A549 (cell line): ENCODE measurements around the gene ATP8A2. TPM values are rescaled to one million over a fixed set of nuclear protein-coding genes. Genes with fewer than 3 reads are reported as not detected.

Source experiments
- ATAC-seq, 2 experiments: fragments of 200-7000 bp in 1 of 2; fragments of >200 bp in 1 of 2; cut with Nextera tagmentation in 1 of 2; cut with Tn5 transposase in 1 of 2; 3 replicates each; pipeline versions ENCODE4 v1.8.0 to v1.9.1; 2018 to 2020; ENCODE audit warnings: mild to moderate bottlenecking in 1 of 2, moderate library complexity in 1 of 2
- CTCF ChIA-PET: fragments of 300-600 bp; sonication (Branson Sonifier 250); formaldehyde crosslinking; extraction: SDS; loops from one replicate; lab custom pipeline; 2021; ENCODE audit warnings: antibody characterized with exemption, inconsistent platforms; lab: Yijun Ruan, JAX
- POLR2A ChIA-PET: fragments of 350-600 bp; formaldehyde crosslinking; extraction: SDS; loops from one replicate; lab custom pipeline; 2021; ENCODE audit warnings: antibody characterized with exemption, inconsistent platforms; lab: Yijun Ruan, JAX
- DNase-seq, 2 experiments: peaks; one replicate each; pipeline versions ENCODE4 v3.0.0 to v3.0.0-alpha.2; 2011 to 2016; ENCODE audit warnings: low read depth in 1 of 2, low spot score in 1 of 2
- FAIRE-seq: peaks from 2 replicates; lab custom pipeline; 2011; peaks lifted over from hg19 to GRCh38; lab: Jason Lieb, UNC
- H3K27ac ChIP-seq, 2 experiments: fragments of >200 bp; sonication (Bioruptor Twin); formaldehyde crosslinking; 3 replicates each; pipeline ENCODE4 v1.5.1; 2016 to 2017
- H3K4me1 ChIP-seq: fragments of >200 bp; sonication (Bioruptor Twin); formaldehyde crosslinking; 3 replicates; pipeline ENCODE4 v1.6.1; 2016
- H3K4me2 ChIP-seq: fragments of >200 bp; sonication (Bioruptor Twin); formaldehyde crosslinking; 3 replicates; pipeline ENCODE4 v1.6.1; 2016
- H3K4me3 ChIP-seq: fragments of >200 bp; sonication (Bioruptor Twin); formaldehyde crosslinking; 3 replicates; pipeline ENCODE4 v1.5.1; 2016
- H3K9me3 ChIP-seq: fragments of >200 bp; sonication (Bioruptor Twin); formaldehyde crosslinking; 3 replicates; pipeline ENCODE4 v1.6.1; 2016
- ATOH8 ChIP-seq: fragments of 250-450 bp; sonication (Bioruptor Pico); IDR thresholded peaks from 2 replicates; pipeline ENCODE4 v1.5.0; 2020; ENCODE audit warnings: low read depth, mild to moderate bottlenecking, moderate library complexity
- BHLHE40 ChIP-seq: IDR thresholded peaks from 2 replicates; pipeline ENCODE4 v1.6.1; 2012; ENCODE audit warnings: low read depth, low read length, inconsistent platforms
- CBX8 ChIP-seq: fragments of 200-600 bp; sonication (generic); IDR thresholded peaks from 2 replicates; pipeline ENCODE4 v1.6.1; 2016
- E2F6 ChIP-seq: IDR thresholded peaks from 2 replicates; pipeline ENCODE4 v1.6.1; 2012; ENCODE audit warnings: low read depth, borderline replicate concordance
- EHF ChIP-seq: fragments of 250-450 bp; sonication (Bioruptor Pico); IDR thresholded peaks from 2 replicates; pipeline ENCODE4 v1.5.0; 2020; ENCODE audit warnings: mild to moderate bottlenecking
- FOXS1 ChIP-seq: fragments of 250-450 bp; sonication (Bioruptor Pico); IDR thresholded peaks from 2 replicates; pipeline ENCODE4 v1.5.0; 2020; ENCODE audit warnings: mild to moderate bottlenecking, moderate library complexity
- HDAC2 ChIP-seq: fragments of 200-600 bp; sonication (generic); IDR thresholded peaks from 2 replicates; pipeline ENCODE4 v1.6.1; 2016
- MYC ChIP-seq: IDR thresholded peaks from 2 replicates; pipeline ENCODE4 v1.6.1; 2012; ENCODE audit warnings: mild to moderate bottlenecking, inconsistent platforms, low read length, improper control_type of control experiment, borderline replicate concordance
- PBX3 ChIP-seq: IDR thresholded peaks from 2 replicates; pipeline ENCODE4 v1.6.1; 2012
- TP53 ChIP-seq: fragments of 250-450 bp; sonication (Bioruptor Pico); IDR thresholded peaks from 2 replicates; pipeline ENCODE4 v1.5.0; 2021; ENCODE audit warnings: mild to moderate bottlenecking, moderate library complexity
- WGBS: methylation state at CpG from one replicate; pipeline ENCODE4 v1.1.6; 2017; ENCODE audit errors: missing lambda C conversion rate; 5-methylcytosine and 5-hydroxymethylcytosine counted together
- polyA plus RNA-seq, 4 experiments: library from polyadenylated mRNA; depleted of rRNA in 3 of 4; stranded (reverse); fragments of >200 nt; fragmentation: RNase III in 1 of 4; extraction: RNeasy Plus Mini Kit Qiagen cat#74134 plus additional on column Dnase treatment in 1 of 4; gene quantifications; 2 replicates in 3 of 4; 3 replicates in 1 of 4; pipeline ENCODE4 v1.2.3, GENCODE V29; 2011 to 2017
- TF ChIP-seq, protein P1 (sequence below): fragments of 250-450 bp; sonication (Bioruptor Pico); IDR thresholded peaks from 2 replicates; pipeline ENCODE4 v1.5.0; 2021; ENCODE audit warnings: mild to moderate bottlenecking, moderate library complexity, borderline replicate concordance
- TF ChIP-seq, protein P2 (sequence below): fragments of 150-350 bp; IDR thresholded peaks from 2 replicates; pipeline ENCODE4 v1.6.1; 2014; ENCODE audit warnings: low read depth, mild to moderate bottlenecking, low read length
- TF ChIP-seq, protein P3 (sequence below): fragments of 450-650 bp; IDR thresholded peaks from 2 replicates; pipeline ENCODE4 v1.6.1; 2014; ENCODE audit warnings: antibody characterized with exemption

Gene ATP8A2
- polyA plus RNA-seq, 2 of the 4 experiments (the other 2 are of a cell fraction), result 0.03 TPM; not detected in 1

GRCh38 chr13:26024558-26024957 is 652.8 kb downstream of the ATP8A2 start:
- H3K4me2 ChIP-seq, result no peak overlapping the region
- no peaks in the 10 kb centered on the region for H3K4me1 ChIP-seq
- FAIRE-seq (no peak), DNase-seq (no peak)
- CTCF ChIA-PET, result no interaction called here
- H3K27ac ChIP-seq, result no peak overlapping the region
- H3K4me3 ChIP-seq, result no peak overlapping the region
- no peaks in the 10 kb centered on the region for H3K9me3 ChIP-seq
- TF ChIP-seq EHF (no peak), BHLHE40 (no peak), TP53 (CRISPR knock-in tag) (no peak), ATOH8 (CRISPR knock-in tag) (no peak), E2F6 (no peak), MYC (no peak), PBX3 (no peak), HDAC2 (no peak), CBX8 (no peak)
- TF ChIP-seq, protein P1, sequence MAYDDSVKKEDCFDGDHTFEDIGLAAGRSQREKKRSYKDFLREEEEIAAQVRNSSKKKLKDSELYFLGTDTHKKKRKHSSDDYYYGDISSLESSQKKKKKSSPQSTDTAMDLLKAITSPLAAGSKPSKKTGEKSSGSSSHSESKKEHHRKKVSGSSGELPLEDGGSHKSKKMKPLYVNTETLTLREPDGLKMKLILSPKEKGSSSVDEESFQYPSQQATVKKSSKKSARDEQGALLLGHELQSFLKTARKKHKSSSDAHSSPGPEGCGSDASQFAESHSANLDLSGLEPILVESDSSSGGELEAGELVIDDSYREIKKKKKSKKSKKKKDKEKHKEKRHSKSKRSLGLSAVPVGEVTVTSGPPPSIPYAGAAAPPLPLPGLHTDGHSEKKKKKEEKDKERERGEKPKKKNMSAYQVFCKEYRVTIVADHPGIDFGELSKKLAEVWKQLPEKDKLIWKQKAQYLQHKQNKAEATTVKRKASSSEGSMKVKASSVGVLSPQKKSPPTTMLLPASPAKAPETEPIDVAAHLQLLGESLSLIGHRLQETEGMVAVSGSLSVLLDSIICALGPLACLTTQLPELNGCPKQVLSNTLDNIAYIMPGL, result no peak
- TF ChIP-seq, protein P2, sequence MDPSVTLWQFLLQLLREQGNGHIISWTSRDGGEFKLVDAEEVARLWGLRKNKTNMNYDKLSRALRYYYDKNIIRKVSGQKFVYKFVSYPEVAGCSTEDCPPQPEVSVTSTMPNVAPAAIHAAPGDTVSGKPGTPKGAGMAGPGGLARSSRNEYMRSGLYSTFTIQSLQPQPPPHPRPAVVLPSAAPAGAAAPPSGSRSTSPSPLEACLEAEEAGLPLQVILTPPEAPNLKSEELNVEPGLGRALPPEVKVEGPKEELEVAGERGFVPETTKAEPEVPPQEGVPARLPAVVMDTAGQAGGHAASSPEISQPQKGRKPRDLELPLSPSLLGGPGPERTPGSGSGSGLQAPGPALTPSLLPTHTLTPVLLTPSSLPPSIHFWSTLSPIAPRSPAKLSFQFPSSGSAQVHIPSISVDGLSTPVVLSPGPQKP, result no peak
- TF ChIP-seq, all 56 proteins: peak for 0
- POLR2A ChIA-PET, result no interaction called here
- WGBS, result 69% methylated on average over 9 of the region's 9 CpGs
- no peak for ATAC-seq

GRCh38 chr13:26025196-26025595 is 653.4 kb downstream of the ATP8A2 start:
- POLR2A ChIA-PET, result no interaction called here

More at GRCh38 chr13:26025196-26025595, 653.4 kb downstream of the ATP8A2 start:
- DNase-seq (no peak), FAIRE-seq (no peak), ATAC-seq (no peak)
- CTCF ChIA-PET, result no interaction called here
- TF ChIP-seq, protein P2, result no peak
- no peak for TF ChIP-seq FOXS1 (CRISPR knock-in tag)
- TF ChIP-seq, protein P3, sequence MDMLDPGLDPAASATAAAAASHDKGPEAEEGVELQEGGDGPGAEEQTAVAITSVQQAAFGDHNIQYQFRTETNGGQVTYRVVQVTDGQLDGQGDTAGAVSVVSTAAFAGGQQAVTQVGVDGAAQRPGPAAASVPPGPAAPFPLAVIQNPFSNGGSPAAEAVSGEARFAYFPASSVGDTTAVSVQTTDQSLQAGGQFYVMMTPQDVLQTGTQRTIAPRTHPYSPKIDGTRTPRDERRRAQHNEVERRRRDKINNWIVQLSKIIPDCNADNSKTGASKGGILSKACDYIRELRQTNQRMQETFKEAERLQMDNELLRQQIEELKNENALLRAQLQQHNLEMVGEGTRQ, result no peak
- no peak for TF ChIP-seq HDAC2
- TF ChIP-seq PBX3, result no peak
- Histone ChIP-seq H3K4me1 (no peaks in the 10 kb centered on the region), H3K27ac (no peak overlapping the region), H3K9me3 (no peaks in the 10 kb centered on the region), H3K4me2 (no peak overlapping the region), H3K4me3 (no peak overlapping the region)
- WGBS, result 40% methylated on average over 10 of the region's 12 CpGs
